HG03280 (cell line): ENCODE data around the gene TMPRSS13.

ENCODE experiments used
- ATAC-seq: cut with Tn5 transposase; IDR thresholded peaks from one replicate; pipeline ENCODE4 v1.9.1; 2021; ENCODE audit warnings: mild to moderate bottlenecking, moderate library complexity; ENCODE audit not compliant: unreplicated experiment

TMPRSS13 gene

GRCh38 chr11:117914398-117914761, 14.8 kb downstream of the TMPRSS13 start:
- ATAC-seq: no peak

GRCh38 chr11:117913736-117914397, 15.3 kb downstream of the TMPRSS13 start:
- ATAC-seq: no peak

GRCh38 chr11:117912497-117912896, 16.7 kb downstream of the TMPRSS13 start:
- ATAC-seq: no peak

GRCh38 chr11:117911694-117912093, 17.5 kb downstream of the TMPRSS13 start:
- ATAC-seq: no peak

- no peak for ATAC-seq
These were observed 18.1 kb downstream of the TMPRSS13 start for GRCh38 chr11:117910941-117911655.

DNA sequence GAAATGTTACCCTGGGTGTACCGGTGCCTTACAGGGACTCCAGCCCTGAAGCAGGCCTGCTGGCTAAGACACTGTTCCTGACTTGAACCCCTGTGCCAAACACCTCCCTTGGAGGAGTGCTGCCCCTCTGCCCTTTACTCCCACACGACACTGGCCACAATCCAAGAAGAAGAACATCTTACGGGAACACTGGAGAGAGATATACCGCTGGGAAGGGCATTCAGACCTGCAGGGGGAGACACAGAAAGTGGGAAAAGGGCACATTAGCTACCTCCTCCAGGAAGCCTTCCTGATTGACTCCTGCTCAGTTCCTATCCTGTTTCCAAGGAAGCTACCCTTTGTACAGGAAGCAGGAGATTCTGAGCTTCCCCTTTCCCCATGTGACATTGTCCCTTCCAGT, 18.7 kb downstream of the TMPRSS13 start:
- ATAC-seq: no peak

DNA sequence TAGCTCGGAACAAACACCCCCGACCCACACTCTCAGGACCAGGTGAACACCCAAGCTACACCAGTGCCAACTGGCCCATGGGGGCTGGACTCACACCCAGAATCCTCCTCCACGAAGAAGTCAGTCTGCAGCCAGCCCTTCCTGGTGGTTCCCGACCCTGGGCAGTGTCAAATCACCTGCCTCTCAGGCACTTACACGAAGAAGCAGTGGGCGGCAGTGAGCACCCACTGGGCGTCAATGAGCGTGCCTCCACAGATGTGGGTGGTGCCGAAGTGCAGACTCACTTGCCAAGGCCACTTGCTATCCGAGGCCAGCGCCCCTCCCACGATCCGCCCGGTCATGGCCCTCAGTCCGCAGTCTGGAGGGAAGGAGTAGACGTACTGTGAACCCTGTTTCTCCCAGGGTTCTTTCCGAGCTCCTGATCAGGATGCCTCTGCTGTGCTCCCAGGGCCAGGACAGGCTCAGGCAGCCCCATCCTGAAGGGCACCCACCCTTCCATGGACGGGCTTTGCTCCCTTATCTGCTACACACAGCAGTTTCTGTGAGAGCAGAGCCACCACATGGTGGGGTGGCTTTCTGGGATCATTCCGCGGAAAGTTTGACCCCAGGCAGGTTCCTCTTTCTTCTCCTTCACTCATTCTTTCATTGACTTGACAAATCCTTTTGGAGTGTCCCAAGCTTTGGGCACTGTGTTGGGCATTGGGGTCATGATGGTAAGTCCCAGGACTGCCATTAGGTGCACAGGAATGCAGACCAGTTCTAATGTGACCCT, 19.4 kb downstream of the TMPRSS13 start:
- no peak for ATAC-seq

GRCh38 chr11:117908959-117909610, 20.1 kb downstream of the TMPRSS13 start:
- no peak for ATAC-seq

GRCh38 chr11:117908109-117908895, 20.9 kb downstream of the TMPRSS13 start:
- ATAC-seq: no peak

DNA sequence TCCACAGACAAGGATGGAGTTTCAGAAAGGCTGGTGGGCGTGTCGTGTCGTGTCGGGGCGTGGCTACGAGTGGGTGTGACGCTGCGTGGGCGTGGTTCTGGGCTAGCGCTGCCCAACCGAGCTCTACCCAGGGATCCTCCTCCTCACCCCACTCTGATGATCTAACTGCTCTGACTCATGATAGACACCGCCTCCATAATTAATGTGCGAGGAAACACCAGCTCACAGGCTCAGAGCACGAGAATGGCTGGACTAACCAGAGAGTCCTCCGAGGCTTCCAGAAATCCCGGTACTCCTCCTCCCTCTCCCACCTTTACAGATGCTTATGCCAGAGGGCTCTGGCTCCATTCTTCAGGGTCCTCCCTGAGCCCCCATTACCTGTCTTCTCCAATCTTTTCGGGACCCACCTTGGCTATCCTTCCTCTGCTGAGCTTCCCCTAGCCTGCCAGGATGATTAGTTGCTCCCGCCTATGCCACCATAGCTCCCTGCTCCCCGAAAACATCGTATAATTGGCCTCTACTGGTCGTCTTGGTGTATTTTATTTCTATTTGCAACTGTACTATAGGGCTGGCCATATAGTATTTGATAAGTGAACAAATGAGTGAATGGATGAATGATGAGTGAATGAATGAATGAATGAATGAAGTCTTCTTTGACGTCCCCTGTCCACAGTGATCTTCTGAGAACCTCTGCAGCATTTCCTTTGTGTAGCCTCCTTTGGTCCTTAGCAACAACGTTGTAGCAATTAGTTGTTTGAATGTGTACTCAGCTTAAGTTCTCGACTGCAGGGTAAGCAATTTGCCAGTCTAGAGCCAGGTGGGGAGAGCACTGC, 21.7 kb downstream of the TMPRSS13 start:
- no peak for ATAC-seq

DNA sequence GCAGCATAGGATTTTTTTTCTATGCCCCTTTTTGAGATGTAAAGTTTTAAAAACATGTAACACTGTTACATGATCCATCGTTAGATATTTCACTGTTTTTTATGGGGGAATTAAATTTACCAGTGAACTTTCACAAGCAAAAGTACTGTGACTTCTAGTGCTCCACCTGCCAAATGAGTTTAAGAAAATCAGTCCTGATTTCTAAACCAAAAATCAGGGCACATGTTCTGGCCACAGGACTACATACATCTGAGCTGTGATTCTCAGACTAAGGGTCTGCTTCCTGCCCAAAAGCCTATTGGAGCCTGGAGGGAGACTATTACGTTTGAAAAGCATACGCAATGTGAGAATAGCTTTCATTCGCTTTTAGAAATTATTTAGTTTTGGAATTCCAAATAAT, 22.5 kb downstream of the TMPRSS13 start:
- ATAC-seq: no peak

DNA sequence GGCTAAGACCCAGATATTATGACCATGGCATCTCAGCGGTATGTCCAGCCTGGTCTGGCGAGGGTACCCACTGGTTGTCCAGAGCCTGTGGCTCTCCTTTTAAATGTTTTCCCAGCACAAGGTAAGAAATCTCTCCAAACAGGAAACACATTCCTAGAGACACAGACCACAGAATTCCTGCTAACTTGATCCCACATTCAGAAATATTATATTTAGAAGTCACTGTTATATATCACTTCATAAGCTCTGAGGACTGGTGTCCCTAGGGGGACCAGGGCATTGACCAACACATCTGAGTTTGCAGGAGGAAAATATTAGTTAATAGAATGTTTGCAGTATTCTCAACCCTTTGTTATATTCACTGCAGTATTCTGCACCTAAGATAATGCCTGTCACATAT, 23.1 kb downstream of the TMPRSS13 start:
- ATAC-seq: no peak

- no peak for ATAC-seq
These were observed 23.7 kb downstream of the TMPRSS13 start for GRCh38 chr11:117905524-117905923.

DNA sequence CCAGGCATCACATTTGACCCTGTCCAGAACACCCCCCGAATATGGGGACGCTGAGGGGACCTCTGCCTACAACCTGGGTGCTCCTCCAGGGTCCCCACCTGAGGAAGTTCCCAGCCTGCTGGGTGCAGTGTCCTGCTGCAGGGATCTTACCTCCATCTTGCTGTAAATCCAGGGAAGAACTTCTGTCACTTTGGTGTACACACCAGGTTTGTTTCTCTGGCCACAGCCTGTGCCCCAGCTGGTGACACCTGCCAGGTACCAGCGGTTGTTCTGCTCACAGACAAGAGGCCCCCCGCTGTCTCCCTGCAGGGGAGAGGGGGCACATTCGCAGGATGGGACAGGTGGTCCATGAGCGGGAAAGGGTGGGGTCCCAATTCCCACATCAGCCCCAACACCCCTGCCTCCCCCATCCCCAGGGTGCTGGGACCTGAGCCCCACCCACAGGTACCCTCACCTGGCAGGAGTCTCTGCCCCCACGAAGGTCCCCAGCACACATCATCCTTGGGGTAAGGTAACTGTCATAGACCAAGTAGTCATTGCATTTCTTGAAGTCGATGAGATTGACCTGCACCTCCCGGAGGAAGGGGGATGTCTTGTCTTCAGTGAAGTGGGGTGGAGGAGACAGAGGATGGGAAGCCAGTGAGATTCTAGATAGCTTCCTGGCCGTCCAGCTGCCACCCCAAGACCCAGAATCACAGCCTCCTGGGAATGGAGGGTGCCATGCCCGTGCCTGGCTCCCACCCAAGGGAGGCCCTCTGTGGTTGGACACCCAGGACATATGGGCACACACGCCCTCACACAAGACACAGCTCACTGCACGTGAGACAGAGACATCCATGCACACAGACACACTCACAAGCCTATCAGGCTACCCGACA, 25.5 kb downstream of the TMPRSS13 start:
- no peak for ATAC-seq

- no peak for ATAC-seq
These were observed 27.0 kb downstream of the TMPRSS13 start for GRCh38 chr11:117902001-117902845.

DNA sequence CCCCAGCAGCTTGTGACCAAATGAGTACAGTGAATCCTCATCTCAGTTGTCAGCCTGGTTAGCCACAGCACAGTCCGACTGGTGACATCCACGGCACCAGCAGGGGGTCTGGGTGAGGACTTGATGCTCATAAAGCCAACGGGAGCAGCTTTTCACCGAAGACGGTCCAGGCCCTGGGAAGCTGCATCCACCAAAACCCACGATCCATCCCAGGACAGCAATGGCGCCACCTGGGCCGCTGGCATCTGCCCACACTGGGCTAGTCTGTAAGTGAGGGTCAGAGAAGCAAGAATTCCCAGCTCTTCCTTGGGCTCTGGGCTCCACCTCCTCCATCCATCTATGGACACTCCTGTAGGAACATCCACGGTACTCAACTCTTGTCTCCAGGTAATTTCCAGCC, 27.6 kb downstream of the TMPRSS13 start:
- no peak for ATAC-seq

- ATAC-seq: no peak
These were observed 28.3 kb downstream of the TMPRSS13 start for GRCh38 chr11:117900720-117901440.
